Myocyte (in vitro differentiated cells): ENCODE results near the gene TAX1BP1. TPM values are rescaled to one million over a fixed set of nuclear protein-coding genes. Genes with fewer than 3 reads are reported as not detected.

Source experiments
- DNase-seq: peaks from one replicate; pipeline ENCODE4 v3.0.0-alpha.2; 2012; ENCODE audit warnings: low read depth
- total RNA-seq: library from RNA; depleted of rRNA; stranded (reverse); fragments of >200 nt; gene quantifications from 2 replicates; pipeline ENCODE4 v1.2.3, GENCODE V29; 2014

TAX1BP1 gene
- total RNA-seq, 1 donor from 2014 or later = 185 TPM

DNA sequence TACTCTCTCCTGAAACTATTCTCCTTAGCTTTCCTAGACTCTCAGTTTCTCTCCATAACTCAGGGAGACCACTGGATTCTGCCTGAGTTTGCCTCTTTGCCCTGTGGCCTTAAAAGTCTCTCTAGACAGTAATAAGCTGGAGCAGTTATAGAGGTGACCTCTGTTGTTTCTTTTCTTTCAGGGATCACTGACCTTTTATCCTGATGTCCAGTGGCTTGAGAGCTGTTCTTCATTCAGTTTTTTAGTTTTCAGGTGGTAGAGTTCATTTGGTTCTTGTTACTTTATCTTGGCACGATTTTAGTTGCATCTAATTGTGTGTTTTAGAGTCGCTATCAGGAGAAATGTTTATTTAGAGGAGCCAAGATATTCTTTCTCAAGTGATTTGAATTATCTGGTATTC, 37.7 kb downstream of the TAX1BP1 start:
- no peak for DNase-seq

- DNase-seq = peak; percentile 29
Observed at GRCh38 chr7:27779873-27780272, 39.9 kb downstream of the TAX1BP1 start.

- DNase-seq = no peak
Observed at GRCh38 chr7:27781188-27781587, 41.2 kb downstream of the TAX1BP1 start.

DNA sequence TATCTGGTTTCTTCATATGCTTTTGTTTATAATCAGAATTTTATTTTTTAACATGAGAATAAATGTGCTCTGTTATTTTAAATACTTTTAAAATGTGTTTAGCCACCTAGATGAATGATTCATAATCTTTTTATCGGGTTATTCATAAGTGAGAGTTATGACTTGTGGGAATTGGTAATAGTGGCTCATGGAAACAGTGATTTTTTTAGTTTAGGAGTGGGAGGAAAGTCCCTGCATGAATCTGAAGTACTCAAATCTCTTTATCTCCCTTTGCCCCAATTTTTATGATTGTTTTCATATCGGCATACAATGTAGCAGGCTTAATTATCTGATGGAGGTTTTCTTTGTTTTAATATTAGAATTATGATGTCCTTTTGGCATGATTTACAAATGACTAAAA, 42.9 kb downstream of the TAX1BP1 start:
- no peak for DNase-seq

- peak; percentile 68 for DNase-seq
Observed at GRCh38 chr7:27784399-27785053, 44.6 kb downstream of the TAX1BP1 start.

DNA sequence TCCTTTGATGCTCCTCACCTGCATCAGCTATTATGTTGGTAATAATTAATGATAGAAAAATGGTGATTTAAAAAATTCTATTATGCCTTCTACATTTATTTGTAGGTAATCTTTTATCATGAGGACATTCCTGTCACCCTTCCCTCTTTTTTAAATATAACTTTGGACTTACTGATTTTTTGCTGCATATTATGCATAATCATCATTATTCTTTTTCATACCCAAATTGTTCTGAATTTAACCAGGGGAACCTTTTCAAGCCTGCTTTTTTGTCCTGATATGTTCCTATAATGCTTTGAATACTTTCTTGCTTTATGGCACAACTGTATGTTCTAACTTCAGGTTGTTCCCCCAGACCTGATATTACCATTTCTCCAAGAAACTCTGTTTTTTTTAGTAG, 48.5 kb downstream of the TAX1BP1 start:
- DNase-seq = no peak

- no peak for DNase-seq
Observed at GRCh38 chr7:27793780-27794179, 53.8 kb downstream of the TAX1BP1 start.

DNA sequence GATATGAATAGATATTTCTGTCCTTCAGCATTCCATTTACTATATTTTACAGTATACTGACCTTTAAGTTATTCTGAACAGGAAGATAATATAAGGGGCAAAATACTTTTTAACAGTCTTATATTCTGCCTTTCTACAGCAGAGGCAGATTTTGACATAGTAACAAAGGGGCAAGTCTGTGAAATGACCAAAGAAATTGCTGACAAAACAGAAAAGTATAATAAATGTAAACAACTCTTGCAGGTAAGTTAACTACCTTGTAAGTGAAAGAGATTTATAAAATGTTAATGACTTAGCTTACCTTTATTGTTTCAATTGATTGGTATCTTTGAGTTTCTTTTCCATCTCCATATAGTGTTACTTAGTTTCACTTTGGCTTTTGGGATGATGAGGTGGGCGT, 56.0 kb downstream of the TAX1BP1 start:
- no peak for DNase-seq

DNA sequence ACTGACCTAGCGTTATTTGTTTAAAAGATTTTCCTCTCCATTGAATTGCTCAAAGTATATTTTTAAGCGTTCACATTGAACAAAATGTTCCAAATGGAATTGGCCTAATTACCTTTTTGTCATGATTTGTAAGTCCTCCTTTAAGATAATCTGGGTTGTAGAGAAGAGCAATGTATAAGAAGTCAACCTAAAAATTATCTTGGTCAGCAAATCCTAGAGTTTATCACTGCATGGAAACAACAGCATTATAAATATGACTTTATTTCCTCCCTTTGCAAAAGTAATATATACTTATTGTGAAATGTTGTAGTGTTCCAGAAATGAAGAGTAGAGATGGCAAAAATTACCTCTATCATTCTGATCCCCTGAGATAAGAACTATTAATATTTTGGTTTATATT, 59.2 kb downstream of the TAX1BP1 start:
- no peak for DNase-seq

GRCh38 chr7:27802999-27803398, 63.0 kb downstream of the TAX1BP1 start:
- DNase-seq = peak; percentile 44

- DNase-seq = no peak
Observed at GRCh38 chr7:27804139-27804538, 64.2 kb downstream of the TAX1BP1 start.

DNA sequence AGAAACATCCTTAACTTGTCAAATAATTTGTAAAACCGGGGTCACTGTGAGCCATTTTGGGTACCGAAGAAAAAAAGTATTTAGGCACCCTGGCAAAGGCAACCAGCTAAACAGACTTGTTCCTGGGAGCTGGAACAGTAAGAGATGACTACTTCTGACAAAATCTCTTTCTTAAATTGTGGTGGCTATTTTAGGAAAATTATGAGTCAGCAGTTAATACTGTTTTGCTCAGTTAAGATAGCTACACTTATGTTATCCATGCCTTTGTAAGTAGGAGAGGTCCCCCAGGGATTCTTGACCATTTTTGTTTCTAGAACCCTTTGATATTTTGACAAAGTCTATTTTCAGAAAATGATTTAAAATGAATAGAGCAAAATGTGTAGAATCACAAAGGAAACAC, 68.7 kb downstream of the TAX1BP1 start:
- peak; percentile 71 for DNase-seq

- no peak for DNase-seq
Observed at GRCh38 chr7:27810186-27810585, 70.2 kb downstream of the TAX1BP1 start.

DNA sequence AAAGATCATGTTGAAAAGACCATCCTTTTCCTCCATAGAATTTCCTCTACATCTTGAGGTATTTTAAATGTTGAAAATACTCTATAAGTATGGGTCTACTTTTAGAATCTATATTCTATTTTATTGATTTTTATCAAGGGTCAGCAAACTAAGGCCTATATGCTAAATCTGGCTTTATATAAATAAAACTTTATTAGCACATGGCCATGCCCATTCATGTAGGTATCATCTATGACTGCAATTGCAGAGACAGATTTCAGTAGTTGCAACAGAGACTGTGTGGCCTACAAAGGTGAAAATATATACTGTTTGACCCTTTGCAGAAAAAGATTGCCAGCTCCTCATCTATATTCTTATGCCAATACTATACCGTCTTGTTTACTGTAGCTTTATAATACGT, 72.7 kb downstream of the TAX1BP1 start:
- no peak for DNase-seq

DNA sequence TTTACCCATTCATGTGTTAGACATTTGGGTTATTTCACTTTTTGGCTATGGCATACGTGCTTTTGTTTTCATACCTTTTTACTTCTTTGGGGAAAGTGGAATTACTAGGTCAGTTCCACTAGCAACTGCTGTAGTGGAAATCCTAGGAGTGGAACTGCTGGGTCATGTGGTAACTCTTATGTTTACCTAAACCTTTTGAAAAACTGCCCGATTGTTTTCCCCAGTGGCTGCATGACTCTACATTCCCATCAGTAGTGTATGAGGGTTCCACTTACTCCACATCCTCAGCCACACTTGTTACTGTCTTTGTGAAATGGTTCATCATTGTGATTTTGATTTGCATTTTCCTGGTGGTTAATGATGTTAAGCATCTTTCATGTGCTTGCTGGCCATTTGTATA, 82.3 kb downstream of the TAX1BP1 start:
- DNase-seq = no peak

DNA sequence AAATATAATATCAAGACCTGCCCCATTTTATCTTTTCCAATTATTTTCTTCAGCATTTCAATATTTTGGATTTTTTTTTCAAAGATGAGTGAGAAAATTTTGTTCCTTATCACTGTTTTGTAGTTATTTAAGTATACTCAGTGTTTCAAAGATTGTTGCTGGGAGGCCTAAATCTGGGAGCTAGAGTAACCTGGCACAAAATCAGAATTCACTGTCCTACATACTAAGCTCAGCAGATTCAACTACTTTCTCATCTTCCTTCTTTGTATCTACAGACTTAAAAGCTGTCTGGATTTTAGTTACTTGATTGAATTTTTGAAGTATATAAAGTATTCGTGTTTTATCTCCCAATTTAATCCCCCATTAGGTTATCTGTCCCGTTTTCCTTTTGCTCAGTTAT, 85.9 kb downstream of the TAX1BP1 start:
- no peak for DNase-seq

GRCh38 chr7:27826357-27826756, 86.4 kb downstream of the TAX1BP1 start:
- DNase-seq = no peak

GRCh38 chr7:27834179-27834921, 94.4 kb downstream of the TAX1BP1 start:
- DNase-seq = no peak

DNA sequence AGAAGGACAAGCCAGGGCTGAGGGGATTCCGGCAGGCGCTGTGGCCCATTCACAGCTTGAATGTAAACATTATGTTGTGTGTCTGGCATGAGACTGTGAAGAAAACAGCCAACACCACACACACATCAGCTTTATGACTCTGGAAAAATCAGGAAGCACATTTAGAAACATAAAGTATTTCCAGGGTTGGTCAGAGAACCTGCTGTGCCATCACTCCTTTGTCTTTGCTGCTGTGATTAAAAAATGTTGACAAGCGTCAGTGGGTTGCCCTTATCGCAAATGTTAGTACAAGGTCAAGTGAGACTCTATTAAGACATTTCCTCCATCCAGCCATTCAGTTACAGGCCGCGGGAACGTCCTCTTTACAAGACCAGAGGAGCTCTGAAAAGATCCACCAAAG, 95.4 kb downstream of the TAX1BP1 start:
- no peak for DNase-seq

GRCh38 chr7:27836536-27836935, 96.6 kb downstream of the TAX1BP1 start:
- no peak for DNase-seq

GRCh38 chr7:27839099-27839498, 99.1 kb downstream of the TAX1BP1 start:
- no peak for DNase-seq

GRCh38 chr7:27840313-27840712, 100.4 kb downstream of the TAX1BP1 start:
- DNase-seq = no peak

DNA sequence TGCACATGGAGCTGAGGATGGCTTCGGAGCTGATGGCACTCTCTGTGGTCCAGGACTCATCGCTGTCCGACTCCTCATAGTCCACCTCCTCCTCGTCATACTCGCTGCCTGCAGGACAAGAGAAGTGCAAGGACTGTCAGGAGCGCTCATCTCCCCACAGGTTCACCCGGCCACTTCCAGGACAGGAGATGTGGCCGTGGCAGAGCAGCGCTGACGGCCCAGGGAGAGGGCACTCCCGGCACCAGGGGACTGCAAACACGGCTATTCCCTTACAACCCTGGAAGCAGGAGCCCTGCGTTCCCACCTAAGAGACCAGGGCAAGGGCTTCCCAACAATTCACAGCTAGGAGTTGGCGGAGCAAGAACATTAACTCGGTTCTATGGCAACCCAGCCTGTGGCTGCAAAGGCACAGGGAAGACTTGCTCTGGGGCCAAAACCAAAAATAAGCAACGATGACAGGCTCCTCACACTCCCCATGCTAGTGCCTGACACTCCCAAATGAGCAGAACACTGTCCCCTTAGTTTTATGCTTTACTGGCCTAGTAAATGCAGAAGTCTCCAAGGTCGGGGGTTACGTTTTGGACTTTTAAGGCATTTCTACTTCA, 100.9 kb downstream of the TAX1BP1 start:
- DNase-seq = no peak
